NCI-H345 treated with DMSO at 0.1 percent for 48 hours (cell line): Measurements from ENCODE around the gene BCORL1.

Experiments used
- DNase-seq: peaks from one replicate; lab custom pipeline; 2025; ENCODE audit not compliant: unreplicated experiment; lab: John Stamatoyannopoulos, UW

Gene BCORL1

GRCh38 chrX:129963729-129964128 lies 18.7 kb upstream of the BCORL1 start:
- no peak for DNase-seq

DNA sequence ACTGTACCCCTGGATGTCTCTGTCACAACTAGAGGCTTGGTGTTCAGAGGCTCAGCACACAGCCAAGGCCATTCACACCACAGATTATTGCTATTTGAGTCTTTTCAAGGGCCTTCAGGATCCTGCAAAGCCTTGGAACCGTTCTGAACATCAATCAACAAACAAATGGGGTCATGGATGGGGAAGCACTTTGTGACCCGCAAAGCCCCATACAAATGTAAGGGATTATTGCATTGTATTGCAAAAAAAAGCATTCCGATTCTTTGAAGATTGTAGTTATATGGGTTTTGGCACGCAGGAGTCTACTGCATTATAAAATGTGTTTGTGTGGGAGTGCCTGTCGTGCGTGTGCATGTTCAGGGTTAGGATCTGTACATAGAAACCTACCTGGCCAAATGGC lies 17.3 kb upstream of the BCORL1 start:
- no peak for DNase-seq

DNA sequence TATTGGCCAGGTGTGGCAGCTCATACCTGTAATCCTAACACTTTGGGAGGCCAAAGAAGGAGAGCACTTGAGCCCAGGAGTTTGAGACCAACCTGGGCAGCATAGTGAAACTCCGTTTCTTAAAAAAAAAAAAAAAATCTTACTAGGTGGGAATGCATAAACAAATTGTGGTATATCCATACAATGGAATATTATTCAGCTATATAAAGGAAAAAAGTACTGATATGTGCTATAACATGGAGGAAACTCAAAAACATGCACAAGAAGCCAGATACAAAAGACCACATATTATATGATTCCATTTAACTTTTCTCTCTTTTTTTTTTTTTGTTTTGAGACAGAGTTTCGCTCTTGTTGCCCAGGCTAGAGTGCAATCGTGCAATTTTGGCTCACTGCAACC lies 13.5 kb upstream of the BCORL1 start:
- DNase-seq: no peak

GRCh38 chrX:129976441-129976840 lies 6.0 kb upstream of the BCORL1 start:
- no peak for DNase-seq

DNA sequence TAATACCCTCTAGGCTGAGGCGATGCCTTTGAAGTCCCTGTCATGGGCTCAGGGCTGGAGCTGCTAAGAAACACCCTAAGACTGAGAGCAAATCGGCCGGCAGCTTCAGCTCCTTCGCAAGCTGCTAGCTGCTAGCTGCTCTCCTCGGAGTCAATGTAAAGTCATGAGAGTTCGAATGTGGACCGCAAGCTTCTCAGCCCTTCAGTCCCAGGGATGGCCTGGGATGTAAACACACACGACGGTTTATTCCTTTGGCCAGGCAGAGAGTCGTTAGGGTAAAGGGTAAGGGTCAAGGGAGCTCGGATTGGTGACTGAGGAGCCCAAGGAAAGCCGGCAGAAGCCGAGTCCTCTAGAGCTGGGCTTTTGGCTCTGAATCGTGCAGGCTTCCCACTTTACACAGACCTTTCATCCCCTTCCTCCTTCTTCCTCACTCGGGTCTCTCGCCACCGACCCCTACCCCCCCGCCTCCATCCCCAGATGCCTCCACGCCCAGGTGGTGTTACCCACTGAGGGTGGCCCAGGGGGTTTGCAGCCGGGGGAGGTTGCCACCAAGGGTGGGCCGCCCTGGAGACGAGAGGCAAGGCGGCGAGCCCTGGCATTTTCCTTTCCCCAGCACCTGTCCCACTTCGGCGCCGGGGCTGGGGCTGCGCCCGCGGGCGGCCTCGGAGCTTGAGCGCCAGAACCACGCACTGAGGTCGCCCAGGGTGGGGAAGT lies 3.1 kb upstream of the BCORL1 start:
- no peak for DNase-seq

DNA sequence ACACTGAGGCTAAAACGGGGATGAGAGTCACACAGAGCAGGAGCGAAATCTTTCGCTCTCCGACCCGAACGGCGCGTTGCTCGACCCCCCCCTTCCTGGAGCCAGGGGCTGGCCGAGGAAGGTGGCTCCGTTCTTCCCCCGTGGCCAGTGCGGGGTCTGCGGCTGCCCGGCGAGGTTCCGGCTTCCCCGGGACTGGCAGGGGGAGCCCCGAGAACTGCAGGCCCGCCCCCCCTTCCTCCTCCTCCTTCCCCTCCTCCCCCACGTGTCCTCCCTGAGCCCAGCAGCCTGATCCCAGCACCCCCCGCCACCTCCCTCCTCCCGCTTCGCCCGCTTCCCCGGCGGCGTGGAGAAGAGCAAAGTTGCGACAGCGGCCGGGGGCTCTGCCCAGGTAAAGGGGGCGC lies 2.4 kb upstream of the BCORL1 start:
- no peak for DNase-seq

- no peak for DNase-seq
These were observed 1.8 kb upstream of the BCORL1 start for GRCh38 chrX:129980540-129981199.

DNA sequence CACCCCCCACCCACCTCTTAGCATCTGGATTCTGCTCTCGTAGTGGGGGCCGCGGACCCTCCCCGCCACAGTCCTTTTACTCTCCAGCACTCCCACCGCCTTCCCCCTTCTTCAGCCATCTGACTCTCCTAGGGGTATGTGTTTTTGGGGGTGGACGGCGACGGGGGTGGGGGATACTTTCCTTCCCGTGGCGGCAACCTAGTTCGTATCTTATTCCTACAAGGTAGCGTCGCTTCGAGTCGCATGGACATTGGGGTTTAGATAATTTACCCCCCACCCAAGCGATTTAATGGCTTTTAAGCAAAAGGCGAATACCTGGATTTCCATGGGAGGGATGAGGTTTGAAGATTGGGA lies 1.3 kb upstream of the BCORL1 start:
- DNase-seq: no peak

GRCh38 chrX:129981752-129982299 lies 609 bp upstream of the BCORL1 start:
- DNase-seq: no peak

DNA sequence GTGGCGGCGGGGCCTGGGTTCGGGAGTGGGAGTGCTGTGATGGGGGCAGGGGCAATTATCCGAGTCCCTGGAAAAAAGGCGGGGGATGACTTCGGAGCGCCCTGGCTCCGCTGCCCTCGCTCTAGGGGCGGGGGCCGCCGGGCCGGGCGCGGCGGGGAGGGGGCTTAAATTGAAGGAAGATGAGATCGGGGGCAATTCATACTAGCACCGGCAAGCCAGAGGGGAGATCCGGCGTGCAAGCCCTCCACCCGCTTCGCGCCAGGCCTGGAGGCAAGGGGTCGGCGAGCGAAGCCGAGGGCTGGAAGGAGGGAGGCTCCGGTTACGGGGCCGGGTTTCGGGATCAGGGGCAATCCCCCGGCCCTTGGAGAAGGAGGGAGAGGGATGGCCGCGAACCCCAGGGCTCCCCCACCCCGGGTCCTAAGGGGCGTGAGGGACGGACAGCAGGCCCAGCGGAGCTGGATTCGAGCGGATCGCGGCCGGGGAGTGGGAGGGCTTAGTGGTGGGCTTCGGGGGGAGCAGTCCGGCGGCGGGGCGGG lies 1.2 kb downstream of the BCORL1 start:
- DNase-seq: no peak

GRCh38 chrX:129984111-129984958 lies 1.9 kb downstream of the BCORL1 start:
- no peak for DNase-seq

DNA sequence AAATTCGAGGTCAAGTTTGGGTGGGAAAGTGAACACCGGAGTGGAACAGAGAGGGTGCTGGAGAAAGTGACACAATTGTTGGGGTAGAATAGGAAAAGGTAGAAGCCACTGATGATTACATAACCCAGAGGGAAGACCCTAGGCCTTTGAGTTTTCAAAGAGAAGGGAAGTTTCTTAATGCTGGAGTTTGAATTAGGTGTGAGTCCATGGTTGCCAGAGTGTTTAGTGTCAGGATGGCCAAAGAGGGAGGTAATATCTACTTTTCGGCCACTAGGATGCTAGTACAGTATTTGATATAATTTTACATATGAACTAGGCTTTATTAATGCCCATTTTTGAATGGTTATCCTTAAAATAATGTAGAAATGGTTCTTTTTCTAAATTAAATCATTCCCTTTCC lies 5.4 kb downstream of the BCORL1 start:
- no peak for DNase-seq

DNA sequence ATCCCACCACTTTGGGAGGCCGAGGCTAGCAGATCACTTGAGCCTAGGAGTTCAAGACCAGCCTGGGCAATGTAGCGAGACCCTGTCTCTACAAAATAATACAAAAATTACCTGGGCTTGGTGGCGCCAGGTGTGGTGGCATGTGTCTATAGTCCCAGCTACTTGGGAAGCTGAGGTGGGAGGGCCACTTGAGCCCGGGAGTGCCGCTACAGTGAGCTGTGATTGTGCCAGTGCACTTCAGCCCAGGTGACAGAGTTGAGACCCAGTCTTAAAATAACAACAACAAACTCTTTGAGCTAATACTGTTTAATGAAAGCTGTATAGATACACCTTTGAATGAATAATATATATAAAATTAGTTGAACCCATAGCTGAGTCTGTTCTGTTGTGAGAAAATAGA lies 9.7 kb downstream of the BCORL1 start:
- DNase-seq: no peak

- no peak for DNase-seq
These were observed 13.7 kb downstream of the BCORL1 start for GRCh38 chrX:129996120-129996519.

DNA sequence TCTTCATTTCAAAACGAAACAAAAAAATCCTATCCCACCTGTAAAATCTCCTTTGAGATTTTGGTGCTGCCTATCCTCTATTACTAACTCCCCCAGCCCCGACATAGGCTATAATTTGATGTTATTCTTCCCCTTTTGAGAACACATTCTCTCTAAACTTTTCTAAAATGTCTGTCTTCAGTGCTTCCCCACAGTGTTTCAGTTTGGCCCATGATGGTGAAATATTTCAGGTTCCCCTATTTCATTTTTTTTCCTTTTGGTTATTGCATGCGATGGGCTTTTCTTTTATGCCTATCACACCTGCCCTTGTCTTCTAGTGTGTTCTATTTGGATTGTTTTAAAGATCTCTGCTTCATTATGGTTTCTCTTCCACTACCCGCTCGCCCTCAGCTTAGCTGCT lies 14.7 kb downstream of the BCORL1 start:
- DNase-seq: no peak

- DNase-seq: no peak
These were observed 15.6 kb downstream of the BCORL1 start for GRCh38 chrX:129998021-129998420.

- DNase-seq: no peak
These were observed 19.5 kb downstream of the BCORL1 start for GRCh38 chrX:130001893-130002292.

DNA sequence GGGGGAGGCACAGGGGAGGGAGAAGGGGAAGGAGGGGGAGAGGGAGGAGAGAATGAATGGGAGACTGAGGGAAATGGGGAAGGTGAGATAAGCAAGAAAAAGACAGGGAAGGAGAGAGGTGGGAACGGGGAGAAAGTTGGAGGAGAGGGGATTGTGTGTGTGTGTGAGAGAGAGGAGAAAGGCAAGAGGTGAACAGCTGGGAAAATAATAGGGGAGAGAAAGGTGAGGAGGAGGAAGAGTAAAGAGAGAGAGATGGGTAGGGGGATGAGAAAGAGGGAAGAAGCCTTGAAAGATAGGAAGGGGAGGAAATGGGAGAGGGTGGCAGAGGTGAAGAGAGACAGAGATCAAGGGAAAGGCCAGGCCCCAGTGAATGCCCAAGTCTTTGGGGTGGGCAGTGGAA lies 20.1 kb downstream of the BCORL1 start:
- no peak for DNase-seq

DNA sequence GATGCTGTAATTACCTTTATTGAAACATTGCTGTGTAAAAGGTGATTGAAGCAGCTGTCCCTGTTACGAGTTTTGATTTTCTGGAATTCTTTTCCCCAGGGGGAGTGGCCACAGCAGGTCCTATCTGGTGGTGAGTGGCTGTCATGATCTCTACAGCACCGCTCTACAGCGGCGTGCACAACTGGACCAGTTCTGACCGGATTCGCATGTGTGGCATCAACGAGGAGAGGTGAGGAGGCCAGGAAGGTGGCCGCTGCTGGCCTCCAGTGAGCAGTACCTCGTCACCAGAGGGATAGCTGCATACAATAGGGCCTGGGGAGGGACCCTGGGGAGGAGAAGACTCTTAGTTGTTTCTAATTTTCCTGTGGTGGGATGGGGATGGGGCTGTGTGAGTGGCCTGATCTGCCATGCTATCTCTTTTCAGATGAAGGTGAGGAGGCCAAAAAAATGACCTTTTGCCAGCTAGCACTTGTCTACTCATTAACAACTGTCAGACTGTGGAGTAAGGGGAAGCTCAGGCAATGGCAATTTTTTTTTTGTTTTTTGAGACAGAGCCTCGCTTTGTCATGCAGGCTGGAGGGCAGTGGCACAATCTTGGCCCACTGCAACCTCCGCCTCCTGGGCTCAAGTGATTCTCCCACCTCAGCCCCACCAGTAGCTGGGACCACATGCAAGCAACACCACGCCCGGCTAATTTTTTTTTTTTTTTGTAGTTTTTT lies 22.8 kb downstream of the BCORL1 start:
- DNase-seq: no peak

DNA sequence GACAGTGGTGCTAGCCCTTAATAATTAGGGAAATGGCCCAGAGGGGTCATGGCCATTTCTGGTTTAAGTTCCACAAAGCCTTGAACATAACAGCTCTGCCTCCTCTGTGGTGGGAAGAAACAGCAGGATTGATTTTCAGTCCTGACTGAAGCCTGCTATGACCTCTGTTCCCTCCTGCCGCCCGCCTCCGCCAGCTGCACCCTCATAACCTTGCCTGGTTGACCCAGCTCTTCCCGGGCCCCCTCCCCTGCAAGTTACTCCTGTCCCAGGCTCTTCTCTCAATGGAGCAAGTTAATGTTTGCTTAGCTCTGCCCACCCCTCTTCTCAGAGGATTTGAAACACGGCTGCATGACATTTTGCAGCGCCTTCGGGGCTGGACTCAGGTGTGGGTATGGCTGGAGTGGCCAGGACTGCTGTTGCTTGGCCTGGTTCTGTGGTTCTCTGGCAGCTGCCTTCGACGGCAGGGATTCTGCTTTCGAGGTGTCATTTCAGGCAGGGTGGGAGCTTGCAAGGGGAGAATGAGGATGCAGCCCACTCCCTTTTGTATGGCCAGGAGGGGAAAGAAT lies 27.3 kb downstream of the BCORL1 start:
- DNase-seq: no peak

DNA sequence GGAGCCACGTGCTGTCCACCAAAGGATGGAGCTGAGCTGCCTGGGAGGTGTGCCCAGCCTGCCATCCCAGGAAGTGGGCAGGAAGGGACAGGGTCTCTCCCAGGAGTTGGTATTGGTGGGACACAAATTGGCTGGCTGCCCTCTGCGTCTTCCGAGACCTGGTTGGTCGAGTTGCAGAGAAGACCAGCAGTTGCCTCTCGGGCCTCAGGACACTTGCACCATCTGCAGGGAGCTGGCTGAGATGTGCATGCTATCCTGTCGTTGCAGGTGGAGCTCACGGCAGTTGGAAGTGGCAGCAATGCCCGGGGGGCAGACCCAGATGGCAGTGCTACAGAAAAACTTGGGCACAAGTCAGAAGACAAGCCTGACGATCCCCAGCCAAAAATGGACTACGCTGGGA lies 30.2 kb downstream of the BCORL1 start:
- DNase-seq: no peak
